NCI-H524 treated with DMSO at 0.1 percent for 48 hours (cell line): ENCODE measurements around the gene BZW2.
"Not testable (repeated sequence)": the region's sequence is repeated elsewhere in the genome, so short reads cannot be mapped to it uniquely, and the experiment has no call there.

Experiments used
- DNase-seq: peaks from one replicate; lab custom pipeline; 2025; lab: John Stamatoyannopoulos, UW

Gene BZW2

GRCh38 chr7:16644636-16645592 is 1.1 kb upstream of the BZW2 start:
- DNase-seq = no peak

GRCh38 chr7:16646472-16647072 is 591 bp downstream of the BZW2 start:
- DNase-seq = no peak

GRCh38 chr7:16647435-16647960 is 1.5 kb downstream of the BZW2 start:
- no peak for DNase-seq

GRCh38 chr7:16648551-16648950 is 2.6 kb downstream of the BZW2 start:
- DNase-seq = no peak

GRCh38 chr7:16649196-16649595 is 3.2 kb downstream of the BZW2 start:
- no peak for DNase-seq

- no peak for DNase-seq
Measured at GRCh38 chr7:16650266-16650665, 4.3 kb downstream of the BZW2 start.

GRCh38 chr7:16651396-16652239 is 5.6 kb downstream of the BZW2 start:
- DNase-seq = no peak

GRCh38 chr7:16652240-16652583 is 6.2 kb downstream of the BZW2 start:
- DNase-seq = no peak

- no peak for DNase-seq
Measured at GRCh38 chr7:16652888-16653287, 6.9 kb downstream of the BZW2 start.

- no peak for DNase-seq
Measured at GRCh38 chr7:16655394-16655793, 9.4 kb downstream of the BZW2 start.

- no peak for DNase-seq
Measured at GRCh38 chr7:16656141-16656540, 10.2 kb downstream of the BZW2 start.

- DNase-seq = peak; percentile 43
Measured at GRCh38 chr7:16657656-16658279, 11.8 kb downstream of the BZW2 start.

- not testable (repeated sequence) for DNase-seq
Measured at GRCh38 chr7:16659854-16660497, 14.0 kb downstream of the BZW2 start.

- no peak for DNase-seq
Measured at GRCh38 chr7:16660702-16661464, 14.9 kb downstream of the BZW2 start.

GRCh38 chr7:16661924-16662323 is 15.9 kb downstream of the BZW2 start:
- no peak for DNase-seq

- DNase-seq = no peak
Measured at GRCh38 chr7:16667355-16667754, 21.4 kb downstream of the BZW2 start.

GRCh38 chr7:16668049-16668858 is 22.3 kb downstream of the BZW2 start:
- no peak for DNase-seq

GRCh38 chr7:16668978-16669377 is 23.0 kb downstream of the BZW2 start:
- no peak for DNase-seq

GRCh38 chr7:16669581-16669980 is 23.6 kb downstream of the BZW2 start:
- no peak for DNase-seq

GRCh38 chr7:16670021-16670420 is 24.0 kb downstream of the BZW2 start:
- DNase-seq = no peak
